Measurements from ENCODE around the gene SRSF7.
A peak's percentile ranks its signal among the peaks of the same experiment; 100 is the strongest.
"Not testable (repeated sequence)": the region's sequence is repeated elsewhere in the genome, so short reads cannot be mapped to it uniquely, and the experiment has no call there.

The SRSF7 gene

GRCh38 chr2:38731684-38732221 is 19.4 kb downstream of the SRSF7 start:
- DNase-seq (ENCODE audit: low read depth): no peak

- DNase-seq (ENCODE audit: low read depth): no peak
Observed at GRCh38 chr2:38731090-38731489, 20.1 kb downstream of the SRSF7 start.

- DNase-seq (ENCODE audit: low read depth): no peak
Observed at GRCh38 chr2:38728694-38729093, 22.5 kb downstream of the SRSF7 start.

- no peak for DNase-seq (ENCODE audit: low read depth)
Observed at GRCh38 chr2:38727661-38728060, 23.5 kb downstream of the SRSF7 start.

- no peak for DNase-seq (ENCODE audit: low read depth)
Observed at GRCh38 chr2:38723173-38723572, 28.0 kb downstream of the SRSF7 start.

GRCh38 chr2:38722271-38723061 is 28.7 kb downstream of the SRSF7 start:
- DNase-seq (ENCODE audit: low read depth): peak; percentile 67

- no peak for DNase-seq (ENCODE audit: low read depth)
Observed at GRCh38 chr2:38720613-38721241, 30.4 kb downstream of the SRSF7 start.

GRCh38 chr2:38719706-38720105 is 31.5 kb downstream of the SRSF7 start:
- DNase-seq (ENCODE audit: low read depth): no peak

GRCh38 chr2:38718601-38719000 is 32.6 kb downstream of the SRSF7 start:
- no peak for DNase-seq (ENCODE audit: low read depth)

- no peak for DNase-seq (ENCODE audit: low read depth)
Observed at GRCh38 chr2:38716185-38716584, 35.0 kb downstream of the SRSF7 start.

GRCh38 chr2:38714941-38715340 is 36.2 kb downstream of the SRSF7 start:
- not testable (repeated sequence) for DNase-seq (ENCODE audit: low read depth)

- no peak for DNase-seq (ENCODE audit: low read depth)
Observed at GRCh38 chr2:38713338-38713737, 37.8 kb downstream of the SRSF7 start.

- no peak for DNase-seq (ENCODE audit: low read depth)
Observed at GRCh38 chr2:38712871-38713270, 38.3 kb downstream of the SRSF7 start.

- DNase-seq (ENCODE audit: low read depth): no peak
Observed at GRCh38 chr2:38712413-38712812, 38.7 kb downstream of the SRSF7 start.

- no peak for DNase-seq (ENCODE audit: low read depth)
Observed at GRCh38 chr2:38711558-38711957, 39.6 kb downstream of the SRSF7 start.

- DNase-seq (ENCODE audit: low read depth): no peak
Observed at GRCh38 chr2:38709567-38710194, 41.5 kb downstream of the SRSF7 start.

GRCh38 chr2:38708900-38709566 is 42.1 kb downstream of the SRSF7 start:
- no peak for DNase-seq (ENCODE audit: low read depth)

GRCh38 chr2:38708491-38708890 is 42.7 kb downstream of the SRSF7 start:
- not testable (repeated sequence) for DNase-seq (ENCODE audit: low read depth)

GRCh38 chr2:38706846-38707345 is 44.3 kb downstream of the SRSF7 start:
- no peak for DNase-seq (ENCODE audit: low read depth)

GRCh38 chr2:38704664-38705063 is 46.5 kb downstream of the SRSF7 start:
- no peak for DNase-seq (ENCODE audit: low read depth)

- not testable (repeated sequence) for DNase-seq (ENCODE audit: low read depth)
Observed at GRCh38 chr2:38703336-38703735, 47.8 kb downstream of the SRSF7 start.

GRCh38 chr2:38702413-38702812 is 48.7 kb downstream of the SRSF7 start:
- DNase-seq (ENCODE audit: low read depth): no peak

All from activated T-cell treated with anti-CD3 and anti-CD28 coated beads for 24 hours (primary cell).